ENCODE measurements around the gene RUNX3.

Gene RUNX3

DNA sequence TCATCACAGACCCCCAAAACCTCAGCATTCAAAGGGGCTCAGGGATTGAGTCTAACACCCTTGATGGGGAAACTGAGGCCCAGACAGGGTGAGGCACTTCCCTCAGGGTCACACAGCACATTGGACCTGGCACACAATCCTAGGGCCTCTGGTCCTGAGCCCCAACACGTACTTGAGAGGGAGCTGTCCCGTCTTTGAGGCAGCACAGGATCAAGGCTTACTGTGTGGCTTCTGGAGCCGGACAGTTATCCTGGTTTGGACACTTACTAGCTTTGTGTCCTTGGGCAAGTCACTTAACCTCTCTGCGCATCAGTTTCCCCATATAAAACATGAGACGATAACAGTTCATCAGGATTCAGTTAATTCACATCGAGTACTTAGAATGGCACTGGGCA lies 26.5 kb downstream of the RUNX3 start:
- TF ChIP-seq, protein P1, sequence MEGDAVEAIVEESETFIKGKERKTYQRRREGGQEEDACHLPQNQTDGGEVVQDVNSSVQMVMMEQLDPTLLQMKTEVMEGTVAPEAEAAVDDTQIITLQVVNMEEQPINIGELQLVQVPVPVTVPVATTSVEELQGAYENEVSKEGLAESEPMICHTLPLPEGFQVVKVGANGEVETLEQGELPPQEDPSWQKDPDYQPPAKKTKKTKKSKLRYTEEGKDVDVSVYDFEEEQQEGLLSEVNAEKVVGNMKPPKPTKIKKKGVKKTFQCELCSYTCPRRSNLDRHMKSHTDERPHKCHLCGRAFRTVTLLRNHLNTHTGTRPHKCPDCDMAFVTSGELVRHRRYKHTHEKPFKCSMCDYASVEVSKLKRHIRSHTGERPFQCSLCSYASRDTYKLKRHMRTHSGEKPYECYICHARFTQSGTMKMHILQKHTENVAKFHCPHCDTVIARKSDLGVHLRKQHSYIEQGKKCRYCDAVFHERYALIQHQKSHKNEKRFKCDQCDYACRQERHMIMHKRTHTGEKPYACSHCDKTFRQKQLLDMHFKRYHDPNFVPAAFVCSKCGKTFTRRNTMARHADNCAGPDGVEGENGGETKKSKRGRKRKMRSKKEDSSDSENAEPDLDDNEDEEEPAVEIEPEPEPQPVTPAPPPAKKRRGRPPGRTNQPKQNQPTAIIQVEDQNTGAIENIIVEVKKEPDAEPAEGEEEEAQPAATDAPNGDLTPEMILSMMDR (IDR thresholded peaks at IDR 0.05): no peak
- H3K27ac ChIP-seq: no peak overlapping the region
- no peaks in the 10 kb centered on the region for H3K4me1 ChIP-seq (ENCODE audit: control insufficient read depth in 1 of 2, insufficient read depth in 1 of 2, low read depth in 1 of 2, low read length in 1 of 2)
- no peaks in the 10 kb centered on the region for H3K27me3 ChIP-seq
- H3K36me3 ChIP-seq: peaks cover 71% of the 10 kb centered on the region
- H3K9me3 ChIP-seq: no peaks in the 10 kb centered on the region
- no peak overlapping the region for H3K4me3 ChIP-seq (ENCODE audit: low read depth in 1 of 2, low read length in 1 of 2)

- Histone ChIP-seq H3K9me3 (no peaks in the 10 kb centered on the region), H3K27ac (no peak overlapping the region), H3K27me3 (no peaks in the 10 kb centered on the region), H3K36me3 (peaks cover 70% of the 10 kb centered on the region), H3K4me1 (ENCODE audit: control insufficient read depth in 1 of 2, insufficient read depth in 1 of 2, low read depth in 1 of 2, low read length in 1 of 2) (no peaks in the 10 kb centered on the region), H3K4me3 (ENCODE audit: low read depth in 1 of 2, low read length in 1 of 2) (no peak overlapping the region)
- TF ChIP-seq, protein P1 (IDR thresholded peaks at IDR 0.05): no peak
Observed at GRCh38 chr1:24903011-24903461, 27.0 kb downstream of the RUNX3 start.

DNA sequence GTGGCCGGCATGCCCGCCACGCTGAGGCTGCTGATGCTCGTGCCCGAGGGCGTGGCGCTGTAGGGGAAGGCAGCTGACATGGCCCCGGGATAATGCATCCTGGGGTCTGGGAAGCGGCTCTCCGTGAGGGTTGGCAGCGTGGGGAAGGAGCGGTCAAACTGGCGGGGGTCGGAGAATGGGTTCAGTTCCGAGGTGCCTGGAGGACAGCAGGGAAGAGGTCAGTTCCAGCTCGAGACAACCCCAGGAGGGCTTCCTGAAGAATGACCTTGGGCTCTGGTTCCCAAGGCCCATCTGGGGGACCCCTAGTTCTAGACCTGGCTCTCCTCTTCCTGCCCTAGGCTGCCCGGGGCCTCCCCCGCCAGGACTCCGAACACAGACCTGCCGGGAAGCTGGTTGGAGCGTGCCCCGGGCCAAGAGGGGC lies 27.6 kb downstream of the RUNX3 start:
- Histone ChIP-seq H3K4me3 (ENCODE audit: low read depth in 1 of 2, low read length in 1 of 2) (no peak overlapping the region), H3K9me3 (no peaks in the 10 kb centered on the region), H3K27me3 (peaks cover under 1% of the 10 kb centered on the region), H3K27ac (no peak overlapping the region), H3K36me3 (peaks cover 65% of the 10 kb centered on the region), H3K4me1 (ENCODE audit: control insufficient read depth in 1 of 2, insufficient read depth in 1 of 2, low read depth in 1 of 2, low read length in 1 of 2) (no peaks in the 10 kb centered on the region)
- TF ChIP-seq, protein P1 (IDR thresholded peaks at IDR 0.05): no peak

DNA sequence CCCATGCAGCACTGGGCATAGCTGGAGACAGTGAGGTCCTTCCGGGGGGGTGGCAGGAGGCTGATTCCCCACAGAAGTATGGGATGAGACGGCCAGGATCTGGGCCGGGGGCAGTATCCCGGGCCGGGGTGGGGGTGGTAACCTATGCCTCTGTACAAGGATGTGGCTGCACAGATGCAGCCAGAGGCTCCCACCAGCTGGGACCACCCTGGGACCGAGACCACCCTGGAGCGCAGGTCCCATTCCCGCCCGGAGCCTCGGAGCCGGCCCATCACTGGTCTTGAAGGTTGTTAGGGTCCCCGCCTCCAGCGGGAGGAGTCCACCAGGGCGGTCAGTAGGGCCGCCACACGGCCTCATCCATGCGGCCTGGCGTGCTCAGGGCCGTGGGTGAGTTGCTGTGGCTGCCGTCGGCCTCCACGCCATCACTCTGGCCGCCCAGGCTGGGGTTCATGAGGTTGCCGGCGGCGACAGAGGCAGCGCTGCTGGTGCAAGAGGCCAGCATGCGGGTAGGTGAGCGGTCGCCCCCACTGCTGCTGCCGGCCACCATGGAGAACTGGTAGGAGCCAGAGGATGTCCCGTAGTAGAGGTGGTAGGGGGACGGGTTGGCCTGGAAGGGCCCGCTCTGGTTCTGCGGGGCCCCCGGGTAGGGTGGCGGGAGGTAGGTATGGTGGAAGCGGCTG lies 28.1 kb downstream of the RUNX3 start:
- Histone ChIP-seq H3K4me3 (ENCODE audit: low read depth in 1 of 2, low read length in 1 of 2) (no peak overlapping the region), H3K27ac (no peak overlapping the region), H3K9me3 (no peaks in the 10 kb centered on the region), H3K4me1 (ENCODE audit: control insufficient read depth in 1 of 2, insufficient read depth in 1 of 2, low read depth in 1 of 2, low read length in 1 of 2) (no peaks in the 10 kb centered on the region), H3K36me3 (peaks cover 59% of the 10 kb centered on the region), H3K27me3 (peaks cover 6% of the 10 kb centered on the region)
- TF ChIP-seq, protein P1 (IDR thresholded peaks at IDR 0.05): no peak

- TF ChIP-seq, protein P1 (IDR thresholded peaks at IDR 0.05): no peak
- Histone ChIP-seq H3K36me3 (peaks cover 52% of the 10 kb centered on the region), H3K4me3 (ENCODE audit: low read depth in 1 of 2, low read length in 1 of 2) (no peak overlapping the region), H3K27ac (no peak overlapping the region), H3K4me1 (ENCODE audit: control insufficient read depth in 1 of 2, insufficient read depth in 1 of 2, low read depth in 1 of 2, low read length in 1 of 2) (no peaks in the 10 kb centered on the region), H3K27me3 (peaks cover 9% of the 10 kb centered on the region), H3K9me3 (no peaks in the 10 kb centered on the region)
Observed at GRCh38 chr1:24900985-24901781, 28.9 kb downstream of the RUNX3 start.
